ENCODE results near the gene P2RX6.
"Not testable (repeated sequence)": the region's sequence is repeated elsewhere in the genome, so short reads cannot be mapped to it uniquely, and the experiment has no call there.

The P2RX6 gene

DNA sequence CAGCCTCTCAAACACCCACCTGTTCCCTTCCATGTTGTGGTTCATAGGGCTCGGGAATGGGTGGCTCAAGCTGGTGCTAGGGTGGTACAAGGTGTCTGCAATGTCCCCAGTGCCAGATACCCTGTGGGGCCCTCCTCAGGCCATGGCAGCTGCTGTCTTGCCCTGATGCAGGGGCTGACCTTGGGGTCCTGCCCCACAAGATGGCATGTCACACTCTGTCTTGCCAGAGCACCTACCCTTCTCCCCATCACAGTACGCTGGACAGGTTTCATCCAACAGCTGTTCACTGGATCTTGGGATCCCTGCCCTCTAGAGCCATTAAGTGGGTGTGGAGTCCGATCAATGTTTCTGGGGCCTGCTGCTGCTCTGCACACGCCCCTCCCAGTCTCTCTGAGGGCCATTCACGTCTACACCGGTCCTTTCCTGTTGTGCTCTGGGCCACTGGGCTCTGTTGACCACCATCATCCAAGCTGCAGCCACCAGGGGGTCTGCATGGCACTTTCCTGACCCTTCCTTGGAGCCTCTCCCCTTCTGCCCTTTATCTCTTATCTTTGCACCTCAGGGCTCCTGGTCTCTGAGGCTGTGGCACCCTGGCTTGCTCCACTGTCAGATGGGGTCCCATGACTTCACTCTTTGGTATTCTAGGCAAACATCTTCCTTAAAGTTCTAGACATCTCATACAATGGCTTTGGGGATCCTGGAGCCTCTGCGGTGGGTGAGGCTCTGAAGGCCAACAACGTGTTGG is 37.9 kb downstream of the P2RX6 start:
- DNase-seq = no peak

DNA sequence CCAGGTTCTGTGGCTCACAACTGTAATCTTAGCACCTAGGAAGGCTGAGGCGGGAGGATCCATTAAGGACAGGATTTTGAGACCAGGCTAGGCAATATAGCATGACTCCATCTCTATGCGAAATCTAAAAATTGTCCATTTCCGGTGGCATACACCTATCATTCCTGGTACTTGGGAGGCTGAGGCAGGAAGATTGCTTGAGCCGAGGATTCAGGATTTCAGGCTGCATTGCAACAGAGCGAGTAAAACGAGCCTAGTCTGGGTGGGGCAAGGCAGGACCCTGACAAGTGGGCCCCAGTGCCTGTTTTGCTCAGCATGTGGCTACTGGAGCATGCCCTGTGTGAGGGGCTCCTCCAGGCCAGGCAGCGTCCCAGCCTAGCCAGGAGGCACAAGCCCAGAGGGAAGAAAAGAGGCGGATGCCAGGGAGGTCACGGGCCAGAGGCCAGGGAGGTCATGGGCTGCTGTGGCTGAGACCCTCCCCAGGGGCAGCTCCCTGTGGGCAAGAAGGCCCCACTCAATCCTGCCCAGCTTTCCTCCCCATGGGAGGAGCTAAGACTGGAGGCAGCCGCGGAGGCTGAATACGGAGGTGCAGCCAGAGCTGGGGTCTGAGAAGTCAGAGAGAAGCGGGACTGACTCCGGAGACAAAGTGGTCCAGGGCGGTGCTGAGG is 39.2 kb downstream of the P2RX6 start:
- DNase-seq = no peak

DNA sequence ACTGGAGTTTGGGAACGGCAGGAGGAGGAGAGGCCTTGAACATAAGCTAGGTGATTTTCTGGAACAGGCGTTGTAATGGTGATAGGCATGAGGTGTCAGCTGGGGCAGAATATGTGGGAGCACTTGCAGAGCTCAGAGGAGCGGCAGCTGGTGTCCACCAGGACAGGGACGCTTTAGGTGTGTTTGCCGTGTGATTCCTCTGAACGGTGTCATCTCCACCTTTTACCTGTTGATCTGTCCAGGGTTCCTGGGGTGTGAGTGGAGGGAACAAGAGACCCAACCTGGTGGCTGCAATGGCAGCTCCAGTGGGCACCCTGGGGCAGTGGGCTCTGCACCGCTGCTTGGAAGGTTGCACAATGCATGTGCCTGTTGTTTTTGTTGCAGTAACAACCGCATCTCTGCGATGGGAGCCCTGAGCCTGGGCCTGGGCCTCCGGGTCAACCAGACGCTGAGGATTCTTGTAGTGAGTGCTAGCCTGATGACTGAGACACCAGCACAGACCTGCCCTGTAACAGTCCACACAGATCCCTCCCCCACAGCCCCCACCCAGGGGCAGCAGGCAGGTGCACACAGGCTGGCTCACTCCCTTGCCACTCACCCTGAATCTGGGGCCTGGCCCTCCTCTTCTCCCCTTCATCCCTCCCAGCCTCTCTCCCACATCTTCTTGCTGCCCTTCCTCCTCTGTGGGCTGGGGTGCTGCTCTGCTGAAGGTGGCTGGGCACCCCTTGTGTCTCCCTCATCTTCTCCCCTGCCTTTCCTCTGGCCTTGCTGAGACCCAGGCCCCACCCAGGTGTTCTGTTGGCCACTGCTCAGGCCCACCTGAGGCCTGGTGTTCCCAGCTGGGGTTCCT is 40.0 kb downstream of the P2RX6 start:
- no peak for DNase-seq

DNA sequence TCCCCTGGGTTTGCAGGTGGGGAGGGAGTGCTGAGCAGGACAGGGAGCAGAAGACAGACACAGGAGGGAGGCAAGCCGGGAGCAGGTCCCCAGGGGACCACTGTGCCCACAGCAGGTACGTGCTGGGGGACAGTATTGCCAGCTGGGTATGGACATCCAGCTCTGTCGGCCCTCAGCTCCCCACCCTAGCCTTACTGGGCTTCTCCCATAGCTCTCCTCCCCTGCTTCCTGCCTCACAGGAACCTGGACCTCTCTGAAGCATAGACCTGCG is 40.5 kb downstream of the P2RX6 start:
- DNase-seq = no peak

DNA sequence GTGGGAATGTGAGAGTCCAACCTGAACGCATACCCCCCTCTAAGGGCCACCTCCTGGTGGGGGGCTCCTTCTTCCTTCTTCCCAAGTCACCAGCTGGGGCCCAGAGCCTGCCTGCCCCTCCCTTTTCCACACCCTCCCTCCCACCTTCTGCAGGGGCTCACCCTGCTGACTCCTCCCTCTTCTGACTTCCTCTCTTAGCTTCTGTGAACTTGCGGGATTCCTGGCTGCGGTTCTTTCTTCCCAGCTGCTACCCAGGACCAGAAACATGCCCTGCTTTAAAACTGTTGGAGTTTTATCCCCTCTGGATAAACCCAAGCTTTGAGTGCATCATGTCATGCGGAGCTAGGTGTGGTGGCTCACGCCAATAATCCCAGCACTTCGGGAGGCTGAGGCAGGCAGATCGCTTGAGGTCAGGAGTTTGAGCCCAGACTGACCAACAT is 40.9 kb downstream of the P2RX6 start:
- no peak for DNase-seq

DNA sequence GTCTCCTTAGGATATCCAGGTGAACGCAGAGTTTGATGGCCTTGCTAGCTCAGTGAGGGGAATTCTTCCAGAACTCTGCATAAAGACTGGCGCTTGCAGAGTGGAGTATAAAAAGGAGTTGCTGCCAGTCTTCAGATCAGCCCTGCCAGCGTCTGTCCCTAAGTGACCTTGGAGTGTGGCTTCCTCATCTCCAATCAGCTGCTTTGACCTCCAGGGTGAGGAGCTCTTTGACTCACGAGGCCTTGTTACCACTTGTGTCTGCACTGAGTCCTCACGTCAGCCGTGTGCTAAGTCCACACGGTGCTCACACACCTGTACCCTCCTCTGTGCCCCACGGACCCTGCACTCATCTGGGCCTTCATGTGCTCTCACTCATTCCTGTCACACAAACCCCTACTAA is 45.4 kb downstream of the P2RX6 start:
- DNase-seq = not testable (repeated sequence)

DNA sequence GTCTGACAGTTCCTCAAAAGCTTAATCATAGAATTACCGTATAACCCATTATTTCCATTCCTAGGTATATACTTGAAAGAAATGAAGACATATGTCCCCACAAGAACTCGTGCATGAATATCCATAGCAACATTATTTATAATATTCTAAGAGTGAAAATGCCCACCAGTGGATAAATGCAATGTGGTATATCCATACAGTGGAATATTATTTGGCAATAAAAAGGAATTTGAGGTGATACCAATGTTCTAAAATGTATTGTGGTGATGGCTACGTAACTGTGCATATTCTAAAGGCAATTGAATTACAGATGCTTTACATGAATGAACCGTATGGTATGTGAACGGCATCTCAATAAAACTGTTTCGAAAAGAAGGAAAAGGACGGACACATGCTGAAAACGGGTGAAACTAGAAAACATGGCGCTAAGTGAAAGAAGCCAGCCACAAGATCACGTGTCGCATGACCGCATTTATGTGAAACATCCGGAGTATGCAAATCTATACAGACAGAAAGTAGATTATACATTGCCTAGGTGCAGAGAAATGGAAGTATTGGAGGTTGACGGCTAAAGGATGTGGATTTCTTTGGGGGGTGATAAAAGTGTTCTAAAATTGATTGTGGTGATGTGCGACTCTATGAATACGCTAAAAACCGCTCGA is 46.8 kb downstream of the P2RX6 start:
- DNase-seq = not testable (repeated sequence)

DNA sequence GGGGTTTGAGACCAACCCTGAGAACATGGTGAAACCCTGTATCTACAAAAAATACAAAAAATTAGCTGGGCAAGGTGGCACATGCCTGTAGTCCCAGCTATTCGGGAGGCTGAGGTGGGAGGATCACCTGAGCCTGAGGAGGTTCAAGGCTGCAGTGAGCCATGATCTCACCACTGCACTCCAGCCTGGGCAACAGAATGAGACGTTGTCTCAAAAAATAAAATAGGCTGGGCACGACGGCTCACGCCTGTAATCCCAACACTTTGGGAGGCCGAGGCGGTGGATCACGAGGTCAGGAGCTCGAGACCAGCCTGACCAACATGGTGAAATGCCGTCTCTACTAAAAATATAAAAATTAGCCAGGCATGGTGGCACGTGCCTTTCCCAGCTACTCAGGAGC is 49.5 kb downstream of the P2RX6 start:
- DNase-seq = not testable (repeated sequence)

DNA sequence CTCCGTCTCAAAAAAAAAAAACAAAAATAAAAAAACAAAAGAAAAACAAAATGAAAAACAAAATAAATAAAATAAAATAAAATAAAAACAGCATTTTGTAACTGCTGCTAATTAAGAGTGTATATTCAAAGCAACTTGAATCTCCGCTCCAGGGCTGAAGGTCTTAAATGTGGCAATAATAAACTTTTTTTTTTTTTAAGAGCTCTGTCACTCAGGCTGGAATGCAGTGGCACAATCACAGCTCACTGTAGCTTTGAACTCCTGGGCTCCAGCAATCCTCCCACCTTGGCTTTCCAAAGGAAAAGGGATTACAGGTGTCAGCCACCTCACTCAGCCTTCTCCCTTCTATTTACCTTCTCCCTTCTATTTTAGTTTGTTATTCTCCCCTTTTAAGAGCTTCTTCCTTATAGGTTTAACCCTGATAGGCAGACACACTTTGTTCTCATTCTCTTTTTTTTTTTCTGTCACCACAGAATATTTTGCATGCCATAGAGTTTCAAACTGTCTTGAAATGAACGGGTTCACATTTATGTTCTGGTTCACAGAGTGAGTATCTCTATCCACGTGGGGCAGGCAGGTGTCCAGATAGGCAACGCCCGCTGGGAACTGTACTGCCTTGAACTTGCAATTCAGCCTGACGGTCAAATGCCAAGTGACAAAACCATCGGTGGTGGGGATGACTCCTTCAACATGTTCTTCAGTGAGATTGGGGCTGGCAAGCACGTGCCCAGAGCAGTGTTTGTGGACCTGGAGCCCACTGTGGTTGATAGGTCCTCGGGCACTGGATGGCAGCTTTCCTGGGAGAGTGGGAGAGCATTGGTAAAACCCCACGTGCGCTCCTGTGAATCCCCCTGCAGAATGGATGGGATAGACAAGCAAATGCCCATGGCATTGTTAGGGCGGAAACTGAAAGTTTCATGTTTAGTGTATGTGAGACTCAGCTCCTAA is 50.2 kb downstream of the P2RX6 start:
- no peak for DNase-seq

DNA sequence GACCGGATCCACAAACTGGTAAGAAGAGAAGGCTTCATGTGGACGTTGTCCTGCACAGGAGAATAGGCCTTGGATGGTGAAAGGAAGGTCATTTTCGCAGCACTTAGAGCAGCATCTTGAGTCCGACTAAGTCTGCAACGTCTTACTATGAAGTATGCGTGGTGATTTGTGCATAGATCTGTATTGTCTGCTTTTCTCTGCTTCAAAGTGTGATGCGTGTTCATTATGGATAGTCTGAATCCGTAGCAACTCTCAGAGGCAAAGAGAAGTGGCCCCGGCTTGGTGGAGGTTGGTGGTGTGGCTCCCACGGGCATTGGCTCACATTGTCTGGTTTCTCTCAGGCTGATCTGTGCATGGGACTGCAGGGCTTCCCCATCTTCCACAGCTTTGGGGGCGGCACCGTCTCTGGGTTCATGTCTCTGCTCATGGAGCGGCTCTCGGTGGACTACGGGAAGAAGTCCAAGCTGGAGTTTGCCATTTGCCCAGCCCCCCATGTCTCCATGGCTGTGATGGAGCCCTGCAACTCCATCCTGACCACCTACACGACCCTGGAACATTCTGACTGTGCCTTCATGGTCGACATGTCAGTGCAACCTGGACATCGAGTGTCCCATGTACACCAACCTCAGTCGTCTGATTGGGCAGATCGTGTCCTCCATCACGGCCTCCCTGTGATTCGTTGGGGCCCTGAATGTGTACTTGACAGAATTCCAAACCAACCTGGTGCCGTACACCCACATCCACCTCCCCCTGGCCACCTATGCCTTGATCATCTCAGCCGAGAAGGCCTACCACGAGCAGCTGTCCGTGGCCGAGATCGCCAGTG is 52.3 kb downstream of the P2RX6 start:
- DNase-seq = no peak

DNA sequence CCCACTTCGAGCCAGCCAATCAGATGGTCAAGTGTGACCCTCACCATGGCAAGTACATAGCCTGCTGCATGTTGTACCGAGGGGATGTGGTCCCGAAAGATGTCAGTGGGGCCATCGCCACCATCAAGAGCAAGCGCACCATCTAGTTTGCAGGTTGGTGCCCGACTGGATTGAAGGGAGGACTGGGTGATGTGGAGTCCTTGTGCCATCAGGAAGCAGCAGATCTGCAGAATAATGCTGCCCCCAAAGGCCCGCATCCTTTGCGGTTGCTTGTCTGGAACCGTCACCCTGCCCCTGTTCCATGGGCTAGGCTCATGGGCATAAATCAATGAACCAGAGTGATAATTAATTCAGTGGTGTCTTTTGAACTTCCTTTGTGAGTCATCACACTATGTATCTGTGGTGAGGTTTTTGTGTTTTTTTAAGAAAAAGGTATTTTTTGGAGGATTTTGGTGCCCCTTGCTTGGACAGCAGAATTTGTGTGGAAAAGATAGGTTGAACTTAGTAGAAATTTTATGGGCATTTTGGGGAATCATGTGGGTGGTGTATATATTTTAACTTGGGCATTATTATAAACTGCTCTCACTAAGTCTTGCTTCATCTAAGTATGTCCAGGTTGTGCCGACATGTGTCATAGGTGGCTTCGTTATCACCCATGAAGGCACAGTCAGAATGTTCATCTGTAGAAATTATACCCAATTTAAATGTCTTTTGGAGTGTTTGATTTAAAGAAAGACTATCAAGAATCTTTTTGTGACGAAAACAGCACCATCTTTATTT is 53.1 kb downstream of the P2RX6 start:
- no peak for DNase-seq

DNA sequence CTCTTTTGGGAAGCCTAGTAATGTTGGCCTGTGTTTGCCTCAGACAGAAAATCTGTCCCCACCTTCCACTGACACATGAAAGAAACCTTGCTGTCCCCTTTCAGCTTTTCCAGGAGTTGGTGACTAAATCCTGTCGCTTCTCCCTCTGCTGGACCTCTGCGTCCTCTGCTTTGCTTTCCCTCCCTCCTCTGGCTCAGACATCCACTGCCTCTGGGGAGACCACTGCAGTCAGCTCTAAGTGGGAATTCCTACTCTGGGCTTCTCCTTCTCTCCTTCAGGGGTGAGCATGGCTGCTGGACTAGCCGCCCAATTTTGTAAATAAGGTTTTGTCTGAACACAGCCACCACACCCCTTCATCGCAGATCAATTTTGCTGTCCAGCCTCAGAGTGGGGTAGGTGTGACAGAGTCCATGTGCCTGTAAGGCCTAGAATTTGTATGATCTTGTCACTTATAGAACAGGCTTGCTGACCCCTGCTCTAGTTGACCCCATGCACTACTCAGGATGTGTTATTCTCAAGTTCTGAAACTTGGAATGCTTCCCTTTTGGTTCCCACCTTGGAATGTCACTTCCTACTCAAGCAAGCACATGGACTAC is 53.8 kb downstream of the P2RX6 start:
- no peak for DNase-seq

DNA sequence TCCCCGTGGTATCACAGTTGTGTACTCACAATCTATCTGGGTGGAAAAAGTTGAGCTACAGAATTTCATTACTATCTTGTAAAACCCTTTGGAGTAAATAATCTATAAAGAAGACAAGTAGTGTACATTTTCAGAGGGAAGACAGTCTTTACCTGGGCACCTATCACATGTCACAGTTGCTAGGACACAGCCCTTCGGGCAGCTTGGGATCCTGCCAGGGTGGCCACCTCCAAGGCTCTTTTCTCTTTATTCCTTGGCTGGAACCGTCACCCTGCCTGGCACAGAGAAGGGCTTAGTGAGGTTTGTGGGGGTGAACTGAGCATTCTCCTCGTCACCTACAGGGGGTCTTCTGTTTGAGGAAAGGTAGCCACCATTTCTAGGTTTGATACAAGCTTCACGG is 54.4 kb downstream of the P2RX6 start:
- DNase-seq = no peak

DNA sequence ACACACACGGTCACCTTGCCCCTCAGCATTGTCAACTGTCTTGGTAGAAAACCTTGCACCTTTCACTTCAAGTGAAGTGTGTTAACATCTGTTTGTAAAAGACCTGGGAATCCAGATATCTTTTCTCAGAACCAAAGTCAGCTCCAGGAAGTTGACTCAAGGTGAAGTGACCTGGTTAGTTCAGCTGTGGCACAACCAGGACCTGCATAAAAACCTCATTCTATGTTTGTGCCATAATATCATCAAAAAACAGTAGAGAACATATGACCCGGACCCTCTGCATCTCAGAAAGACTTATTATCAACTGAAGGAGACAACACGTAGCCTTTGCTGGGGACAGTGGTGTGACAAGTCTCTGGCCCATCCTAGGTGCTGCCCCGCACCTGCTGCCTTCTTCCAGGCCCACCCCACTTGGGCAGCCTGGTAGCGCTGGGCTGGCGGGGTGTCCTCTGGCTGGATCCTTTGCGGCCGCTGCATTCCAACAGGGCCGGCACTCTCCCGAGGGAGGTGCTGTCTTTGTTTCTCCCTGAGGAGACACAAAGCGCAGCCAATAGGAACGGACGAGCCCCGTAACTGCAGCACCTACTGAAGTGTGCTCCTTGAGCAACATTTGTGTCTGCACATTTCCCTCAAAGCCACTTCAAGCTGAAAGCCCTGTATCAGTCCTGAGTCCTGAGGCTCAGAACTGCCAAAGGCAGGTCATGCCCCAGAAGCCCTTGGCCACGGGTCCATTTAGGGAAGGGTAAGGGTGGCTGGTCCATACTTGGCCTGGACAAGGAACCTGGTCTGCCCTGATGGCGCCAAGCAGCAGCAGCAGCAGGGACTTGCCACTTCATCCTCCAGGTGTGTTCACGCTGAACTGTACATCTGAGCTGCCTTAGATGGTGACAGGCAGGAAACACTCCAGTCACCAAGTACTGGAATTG is 56.0 kb downstream of the P2RX6 start:
- DNase-seq = no peak

DNA sequence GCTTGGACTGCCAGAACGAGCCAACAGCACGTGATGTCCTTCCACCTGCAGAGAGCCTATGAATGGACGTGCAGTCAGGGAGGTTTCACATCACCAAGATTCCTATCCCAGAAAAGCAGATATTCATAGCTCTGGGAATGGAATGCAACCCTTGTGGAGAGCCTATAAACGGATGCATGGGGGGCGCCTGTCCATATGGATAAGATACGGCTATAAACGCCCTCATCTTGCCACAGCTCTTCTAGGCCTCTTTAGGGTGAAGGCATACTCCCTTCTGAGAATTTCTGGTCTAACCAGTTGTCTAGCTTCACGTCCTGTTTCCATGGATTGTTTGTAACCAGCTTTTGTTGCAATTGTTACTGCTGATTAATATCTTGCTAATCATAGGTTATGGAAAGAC is 56.8 kb downstream of the P2RX6 start:
- DNase-seq = not testable (repeated sequence)

DNA sequence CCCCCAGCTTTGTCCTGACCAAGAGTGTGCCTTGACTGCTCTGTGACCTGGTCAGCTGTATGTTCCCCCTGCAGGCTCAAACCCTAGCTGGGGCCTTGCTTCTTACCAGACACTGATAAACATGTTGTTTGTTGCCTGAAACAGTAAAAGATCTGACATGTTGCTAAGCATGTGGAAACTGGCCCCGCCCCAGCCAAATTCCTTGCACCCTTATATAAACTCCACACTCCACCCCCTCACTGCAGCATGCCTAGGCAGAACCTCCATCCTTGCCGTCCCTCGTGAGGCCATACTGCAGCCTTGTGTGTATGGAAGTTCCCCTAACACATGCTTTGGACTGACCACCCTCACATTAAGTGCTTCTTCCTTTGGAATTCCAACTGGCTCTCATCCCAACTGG is 58.1 kb downstream of the P2RX6 start:
- DNase-seq = no peak

DNA sequence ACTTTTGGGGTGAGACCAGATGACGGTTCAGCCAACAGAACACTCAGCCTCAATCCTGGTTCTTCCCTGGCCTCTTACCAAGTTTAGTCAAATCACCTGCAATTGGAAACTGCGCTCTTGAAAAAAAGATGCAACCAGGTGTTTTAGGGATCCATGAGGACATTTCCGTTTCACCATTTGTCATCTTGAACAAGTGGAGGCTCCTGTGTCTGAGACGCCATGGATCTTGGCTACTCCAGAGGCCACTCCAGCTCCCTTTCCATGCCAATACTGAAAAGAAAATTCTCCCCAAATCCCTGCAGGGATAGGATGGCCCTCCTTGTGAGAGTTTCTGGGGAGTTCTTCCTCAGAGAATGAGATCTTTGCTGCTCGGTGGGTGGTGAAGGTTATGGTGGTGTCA is 58.5 kb downstream of the P2RX6 start:
- no peak for DNase-seq

DNA sequence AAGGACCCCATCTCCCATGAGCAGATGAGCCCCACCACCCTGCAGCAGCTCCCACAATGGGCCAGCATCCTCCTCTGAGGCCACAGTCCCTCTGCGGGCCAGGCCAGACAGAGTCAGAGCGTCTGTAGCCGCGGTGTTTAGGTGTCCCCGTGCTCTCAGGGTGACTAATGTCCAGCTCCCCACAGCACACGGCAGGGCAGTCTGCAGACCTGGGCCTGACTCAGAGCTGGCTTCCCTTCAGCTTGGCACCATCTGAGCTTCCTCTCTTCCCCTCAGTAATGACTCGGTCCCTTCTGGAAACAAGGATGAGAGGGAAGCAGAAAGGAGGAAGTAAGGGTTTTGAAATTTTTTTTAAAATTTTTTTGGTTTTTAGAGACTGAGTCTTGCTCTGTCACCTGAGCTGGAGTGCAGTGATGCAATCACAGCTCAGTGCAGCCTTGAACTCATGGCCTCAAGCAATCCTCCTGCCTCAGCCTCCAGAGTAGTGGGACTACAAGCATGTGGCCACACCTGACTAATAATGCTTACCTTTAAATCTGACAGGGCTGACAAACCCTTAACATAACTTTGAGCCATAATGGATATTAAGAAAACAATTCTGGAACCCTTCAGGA is 59.2 kb downstream of the P2RX6 start:
- no peak for DNase-seq
